ENCODE results near the gene SEPTIN7. TPM values are rescaled to one million over a fixed set of nuclear protein-coding genes. Genes with fewer than 3 reads are reported as not detected.

SEPTIN7 gene
- total RNA-seq, 1 donor from 2014 or later: 233 TPM

- peak; percentile 29 for DNase-seq
Observed at GRCh38 chr7:35792472-35792871, 8.4 kb upstream of the SEPTIN7 start.

GRCh38 chr7:35792873-35793489 is 7.9 kb upstream of the SEPTIN7 start:
- peak; percentile 28 for DNase-seq

- no peak for DNase-seq
Observed at GRCh38 chr7:35797311-35797710, 3.5 kb upstream of the SEPTIN7 start.

GRCh38 chr7:35799846-35800717 is 775 bp upstream of the SEPTIN7 start:
- DNase-seq: peak; percentile 97

GRCh38 chr7:35801392-35802101 is 690 bp downstream of the SEPTIN7 start:
- DNase-seq: peak; percentile 51

GRCh38 chr7:35802102-35802466 is 1.2 kb downstream of the SEPTIN7 start:
- DNase-seq: peak; percentile 48

- DNase-seq: no peak
Observed at GRCh38 chr7:35802649-35803048, 1.8 kb downstream of the SEPTIN7 start.

GRCh38 chr7:35804231-35804970 is 3.5 kb downstream of the SEPTIN7 start:
- DNase-seq: no peak

- DNase-seq: no peak
Observed at GRCh38 chr7:35805876-35806275, 5.0 kb downstream of the SEPTIN7 start.

GRCh38 chr7:35816514-35816913 is 15.7 kb downstream of the SEPTIN7 start:
- DNase-seq: peak; percentile 5

GRCh38 chr7:35817181-35817580 is 16.3 kb downstream of the SEPTIN7 start:
- DNase-seq: no peak

- DNase-seq: no peak
Observed at GRCh38 chr7:35817930-35818329, 17.1 kb downstream of the SEPTIN7 start.

- no peak for DNase-seq
Observed at GRCh38 chr7:35818513-35818912, 17.7 kb downstream of the SEPTIN7 start.

- no peak for DNase-seq
Observed at GRCh38 chr7:35819310-35819709, 18.5 kb downstream of the SEPTIN7 start.

- no peak for DNase-seq
Observed at GRCh38 chr7:35819954-35820703, 19.3 kb downstream of the SEPTIN7 start.

- DNase-seq: no peak
Observed at GRCh38 chr7:35820858-35821257, 20.0 kb downstream of the SEPTIN7 start.

GRCh38 chr7:35823440-35823839 is 22.6 kb downstream of the SEPTIN7 start:
- DNase-seq: no peak

GRCh38 chr7:35825974-35826373 is 25.1 kb downstream of the SEPTIN7 start:
- no peak for DNase-seq

- no peak for DNase-seq
Observed at GRCh38 chr7:35826751-35827150, 25.9 kb downstream of the SEPTIN7 start.

GRCh38 chr7:35828817-35829216 is 28.0 kb downstream of the SEPTIN7 start:
- no peak for DNase-seq

- peak; percentile 26 for DNase-seq
Observed at GRCh38 chr7:35831208-35831607, 30.4 kb downstream of the SEPTIN7 start.

Measured in skin of body (tissue), 2 donors.